Measurements from ENCODE around the gene TMEM187.
"Not testable (repeated sequence)": the region's sequence is repeated elsewhere in the genome, so short reads cannot be mapped to it uniquely, and the experiment has no call there.

The TMEM187 gene

DNA sequence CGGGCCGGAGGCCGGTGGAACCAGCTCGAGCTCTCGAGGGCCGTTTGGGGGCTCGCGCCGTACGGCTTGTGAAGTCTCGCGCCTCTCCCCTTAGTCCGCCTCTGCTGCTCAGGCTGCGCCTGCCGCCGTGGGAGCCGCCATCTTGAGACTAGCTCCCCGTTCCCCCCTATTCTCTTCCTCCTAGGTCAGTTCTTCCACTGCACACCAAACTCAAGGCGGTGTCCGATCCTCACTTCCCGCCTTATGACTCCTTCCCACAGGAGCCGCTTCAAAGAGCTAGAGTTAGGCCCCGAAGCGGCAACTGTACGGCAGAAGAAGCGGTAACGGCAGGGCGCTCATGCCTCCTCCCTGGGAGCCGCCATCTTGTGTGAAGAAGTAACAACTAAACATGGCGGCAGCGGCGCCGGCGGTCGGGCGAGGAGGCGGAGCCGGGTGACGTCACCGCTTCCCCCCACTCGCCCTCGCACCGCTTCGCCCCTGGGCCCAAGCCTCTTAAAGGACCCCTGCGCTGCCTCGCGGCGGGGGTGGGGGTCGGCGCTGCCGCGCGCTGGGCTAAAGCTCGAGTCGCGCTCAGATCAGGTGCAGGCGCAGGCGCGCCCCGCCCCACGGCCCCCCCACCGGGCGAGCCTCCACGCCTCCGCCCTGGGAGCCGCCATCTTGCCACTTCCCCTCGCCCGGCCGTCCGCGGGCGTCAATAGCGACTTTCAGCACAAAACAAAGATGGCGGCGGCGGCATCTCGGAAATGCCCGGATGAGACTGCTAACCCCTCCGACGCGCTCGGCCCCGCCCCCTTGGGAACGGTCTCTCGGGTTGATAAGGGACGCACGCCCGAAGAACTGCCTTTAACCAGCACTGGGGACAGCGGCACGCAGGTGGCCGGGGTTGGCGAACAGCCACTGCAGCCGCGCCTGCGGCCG is 845 bp upstream of the TMEM187 start, which contains the start of gene HCFC1:
TSS of gene HCFC1 (minus strand) at position 369 of the 918 bp plus-strand sequence. CDS start 978 bp downstream, outside the sequence.
- peak; percentile 58 for DNase-seq (ENCODE audit: low read depth)

DNA sequence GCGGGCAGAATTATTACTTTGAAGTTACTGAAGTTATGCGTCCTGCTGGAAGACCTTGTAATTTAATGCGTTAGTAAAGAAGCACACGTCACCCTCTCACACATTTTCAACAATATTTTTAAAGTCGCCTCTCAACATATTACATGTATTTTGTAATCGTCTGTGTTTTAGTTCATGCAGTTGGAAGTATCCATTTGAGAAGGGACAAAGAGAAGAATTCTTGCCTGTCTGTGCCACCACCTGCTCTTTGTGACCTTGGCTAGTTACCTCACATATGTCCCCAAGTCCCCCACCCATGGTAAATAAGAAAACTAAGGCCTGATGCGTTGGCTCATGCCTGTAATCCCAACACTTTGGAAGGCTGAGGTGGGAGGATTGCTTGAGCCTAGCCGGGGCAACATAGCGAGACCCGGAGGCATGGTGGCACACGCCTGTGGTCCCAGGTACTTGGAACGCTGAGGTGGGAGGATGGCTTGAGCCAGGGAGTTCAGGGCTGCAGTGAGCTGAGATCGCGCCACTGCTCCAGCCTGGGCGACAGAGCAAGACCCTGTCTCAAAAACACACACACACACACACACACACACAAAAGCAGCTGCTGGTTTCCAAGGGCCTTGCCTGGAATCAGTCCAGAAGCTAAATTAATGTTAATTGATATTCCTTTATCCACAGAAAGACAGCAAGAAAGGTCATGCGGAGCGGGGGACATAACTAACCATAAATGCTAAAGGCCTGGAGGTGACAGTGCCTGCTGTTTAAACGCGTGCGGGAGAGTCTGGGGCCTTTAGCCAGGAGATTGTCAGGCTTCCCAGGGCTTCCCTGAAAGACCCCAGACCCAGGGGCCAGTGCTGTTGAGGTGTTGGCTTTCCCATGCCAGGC is 811 bp downstream of the TMEM187 start:
- DNase-seq (ENCODE audit: low read depth) = peak; percentile 8

DNA sequence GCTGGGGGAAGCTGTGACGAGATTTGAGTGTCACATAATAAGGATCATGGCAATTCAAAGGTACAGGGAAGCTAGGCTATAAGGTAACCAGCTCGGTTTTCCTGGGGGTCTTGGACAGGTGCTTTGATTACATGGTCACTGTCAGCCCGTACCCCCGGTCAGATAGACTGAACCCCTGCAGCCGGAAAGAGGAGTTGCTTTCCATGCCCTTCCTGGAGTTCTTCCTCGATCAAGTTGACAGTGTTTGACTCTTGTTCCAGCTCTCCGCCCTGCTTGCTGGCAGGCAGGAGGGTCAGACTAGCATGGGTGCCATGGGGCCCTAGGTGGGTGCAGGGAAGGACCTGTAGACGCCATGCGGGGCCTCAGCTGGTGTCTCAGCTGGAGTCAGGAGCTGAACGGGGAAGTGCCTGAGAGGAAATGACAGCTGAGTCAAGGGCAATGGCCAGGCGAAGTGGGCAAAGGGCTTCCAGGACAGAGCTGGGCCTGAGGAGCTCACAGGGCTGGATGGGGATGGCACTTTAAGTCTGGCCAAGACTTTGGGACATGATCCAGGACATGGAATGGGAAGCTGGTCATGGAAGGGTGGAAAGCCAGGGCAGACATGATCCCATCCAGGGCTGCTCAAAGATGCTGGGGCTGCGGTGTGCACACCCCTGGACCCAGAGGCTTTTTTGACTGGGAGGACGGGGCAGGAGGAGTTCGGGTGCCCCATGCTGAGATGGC is 1.6 kb downstream of the TMEM187 start:
- DNase-seq (ENCODE audit: low read depth) = no peak

DNA sequence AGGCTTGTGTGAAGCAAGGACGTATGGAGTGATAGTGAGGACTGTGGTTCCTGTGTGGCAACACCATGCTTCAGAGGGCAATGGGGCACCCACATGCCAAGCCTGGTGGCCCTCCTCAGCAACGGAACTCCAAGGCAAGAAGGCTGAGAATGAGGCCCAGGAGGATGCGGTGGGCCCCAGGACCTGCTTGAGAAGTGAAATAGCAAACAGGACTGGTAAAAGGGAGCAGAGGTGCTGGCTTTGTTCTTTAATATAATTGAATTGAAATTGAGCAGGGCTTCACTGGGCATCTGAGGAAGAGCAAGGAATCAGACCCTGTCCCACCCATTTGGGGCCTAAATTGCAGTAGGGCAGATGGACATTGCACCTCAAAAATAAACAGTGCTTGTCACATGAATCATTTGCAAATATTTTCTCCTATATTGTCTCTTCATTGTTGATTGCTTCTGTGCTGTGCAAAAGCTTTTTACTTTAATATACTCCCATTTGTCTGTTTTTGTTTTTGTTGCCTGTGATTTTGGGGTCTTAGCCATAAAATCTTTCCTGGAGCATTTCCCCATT is 2.3 kb downstream of the TMEM187 start:
- DNase-seq (ENCODE audit: low read depth) = no peak

DNA sequence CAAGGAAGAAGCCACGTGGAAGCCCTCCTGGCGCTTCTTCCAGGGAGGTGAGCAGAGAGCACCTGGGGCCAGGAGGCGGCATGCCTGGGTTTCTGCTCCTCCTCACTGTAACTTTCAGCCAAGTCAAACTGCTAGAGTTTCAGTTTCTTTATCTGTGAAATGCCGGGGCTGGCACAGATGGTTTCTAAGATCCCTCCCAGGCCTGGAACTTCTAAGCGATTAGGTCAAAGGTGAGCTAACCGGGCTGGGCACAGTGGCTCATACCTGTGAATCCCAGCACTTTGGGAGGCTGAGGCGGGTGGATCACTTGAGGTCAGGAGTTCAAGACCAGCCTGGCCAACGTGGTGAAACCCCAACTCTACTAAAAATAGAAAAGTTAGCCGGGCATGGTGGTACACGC is 7.8 kb downstream of the TMEM187 start:
- DNase-seq (ENCODE audit: low read depth) = not testable (repeated sequence)

DNA sequence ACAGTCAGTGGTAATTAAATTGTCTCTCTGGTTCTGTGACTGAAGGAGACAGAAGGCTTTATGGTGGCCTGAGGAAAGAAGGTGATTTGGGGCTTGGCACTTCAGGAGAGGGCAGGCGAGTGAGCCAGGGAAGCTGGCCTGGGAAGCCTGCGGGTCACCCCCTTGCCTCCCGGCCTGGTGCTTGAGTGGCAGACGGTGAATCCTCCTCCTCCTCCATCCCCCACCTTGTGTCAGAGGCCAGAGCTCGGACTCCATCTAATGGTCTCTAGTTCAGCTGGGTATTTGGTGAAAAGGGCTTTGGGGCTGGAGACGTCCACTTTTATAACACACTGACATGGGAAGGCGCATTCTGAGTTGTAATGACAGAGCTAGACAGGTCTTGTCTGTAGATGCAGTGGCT is 8.7 kb downstream of the TMEM187 start:
- DNase-seq (ENCODE audit: low read depth) = no peak

DNA sequence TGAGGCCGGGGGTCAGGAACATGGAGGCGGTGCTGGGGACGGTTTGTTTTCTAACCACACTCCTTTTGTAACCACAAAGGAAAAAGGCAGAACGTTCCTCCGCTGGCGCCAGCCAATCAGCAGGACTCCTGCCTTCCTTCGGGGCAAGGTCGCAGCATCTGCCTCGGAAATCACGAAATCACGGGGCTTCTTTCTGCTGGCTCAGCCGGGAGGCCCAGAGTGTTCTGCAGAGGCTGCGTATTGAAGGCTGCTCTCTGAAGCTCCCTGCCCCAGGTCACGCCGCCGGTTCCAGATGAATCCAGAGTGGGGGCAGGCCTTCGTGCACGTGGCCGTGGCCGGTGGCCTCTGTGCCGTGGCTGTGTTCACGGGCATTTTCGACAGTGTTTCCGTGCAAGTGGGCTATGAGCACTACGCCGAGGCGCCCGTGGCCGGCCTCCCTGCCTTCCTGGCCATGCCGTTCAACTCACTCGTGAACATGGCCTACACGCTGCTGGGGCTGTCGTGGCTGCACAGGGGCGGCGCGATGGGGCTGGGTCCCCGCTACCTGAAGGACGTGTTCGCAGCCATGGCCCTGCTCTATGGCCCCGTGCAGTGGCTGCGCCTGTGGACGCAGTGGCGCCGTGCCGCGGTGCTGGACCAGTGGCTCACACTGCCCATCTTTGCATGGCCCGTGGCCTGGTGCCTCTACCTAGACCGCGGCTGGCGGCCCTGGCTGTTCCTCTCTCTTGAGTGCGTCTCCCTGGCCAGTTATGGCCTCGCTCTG is 9.4 kb downstream of the TMEM187 start:
- no peak for DNase-seq (ENCODE audit: low read depth)

DNA sequence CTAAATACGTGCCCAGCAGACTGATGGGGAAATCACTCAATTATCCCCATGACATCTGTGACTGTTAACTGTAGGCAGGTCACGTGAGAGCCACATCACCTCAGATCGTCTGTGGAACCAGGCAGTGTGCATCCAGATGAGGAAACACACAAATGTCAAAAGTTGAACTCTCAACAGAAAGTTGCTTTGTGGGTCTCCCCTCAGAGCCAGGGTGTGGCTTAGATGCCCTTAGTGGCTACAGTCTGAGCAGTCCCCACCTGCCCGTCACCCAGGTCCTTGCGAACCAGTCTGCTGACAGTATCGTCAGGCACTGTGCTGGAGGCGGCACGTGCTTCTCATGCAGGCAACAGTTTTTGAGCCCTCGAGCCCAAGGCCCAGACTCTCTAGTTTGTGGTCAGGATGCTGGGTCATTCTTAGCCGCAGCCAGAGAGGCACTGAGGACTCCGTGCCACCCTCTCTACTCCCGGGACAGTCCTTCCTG is 10.8 kb downstream of the TMEM187 start:
- DNase-seq (ENCODE audit: low read depth) = no peak

DNA sequence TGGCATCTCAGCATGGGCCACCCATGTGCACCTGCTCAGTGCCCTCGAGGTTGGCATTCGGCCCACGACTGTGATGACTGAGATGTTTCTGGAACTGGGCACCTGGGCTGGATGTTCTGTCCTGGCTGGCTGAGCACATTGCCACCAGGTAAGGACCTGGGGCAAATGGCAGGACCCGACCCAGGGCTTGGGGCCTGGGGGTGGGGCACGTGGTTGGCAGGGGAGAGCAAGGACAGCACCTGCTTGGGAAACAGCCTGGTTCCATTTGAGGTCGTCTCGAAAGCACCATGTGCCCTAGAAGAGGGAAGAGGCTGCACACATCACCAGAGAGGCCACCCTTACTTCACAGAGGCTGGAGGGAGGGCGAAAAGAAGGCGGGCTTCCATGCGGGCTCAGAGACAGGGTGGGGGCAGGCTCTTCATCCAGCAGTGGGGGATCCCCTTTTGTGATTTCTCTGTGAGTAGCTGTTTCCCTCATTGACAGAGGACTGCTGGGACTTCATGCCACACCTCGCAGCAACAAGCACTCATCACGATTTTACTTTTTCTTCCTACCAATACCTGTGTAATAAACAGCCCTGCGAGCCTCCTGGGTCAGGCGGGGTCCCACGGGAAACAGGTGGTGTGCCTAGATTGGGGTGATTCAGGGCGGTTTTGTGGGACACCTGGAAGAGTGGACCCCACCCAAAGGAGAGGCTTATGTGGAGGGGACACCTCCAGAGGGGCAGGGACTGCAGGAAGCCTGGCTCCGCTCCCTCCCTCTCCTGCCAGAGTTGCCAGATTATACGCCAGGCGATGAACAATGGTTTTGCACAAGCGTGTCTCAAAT is 12.0 kb downstream of the TMEM187 start:
- no peak for DNase-seq (ENCODE audit: low read depth)

DNA sequence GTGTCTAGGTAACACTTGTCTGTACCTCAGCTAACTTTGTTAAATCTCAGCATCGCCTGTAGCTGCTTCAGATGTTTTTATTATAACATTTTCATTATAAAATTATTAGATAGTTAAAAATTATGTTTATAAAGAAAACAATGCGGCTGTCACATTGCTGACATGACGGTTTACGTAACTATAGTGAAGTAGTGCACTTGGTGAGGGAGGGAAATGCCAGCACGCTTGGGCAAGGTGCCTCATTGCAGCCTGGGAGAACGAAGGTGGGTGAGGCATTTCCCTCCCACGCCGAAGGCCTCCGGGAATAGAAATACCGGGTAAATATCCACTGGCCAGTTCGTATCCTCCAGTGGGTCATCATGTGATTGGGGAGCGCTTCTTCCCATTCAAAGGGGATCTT is 15.9 kb downstream of the TMEM187 start:
- no peak for DNase-seq (ENCODE audit: low read depth)

DNA sequence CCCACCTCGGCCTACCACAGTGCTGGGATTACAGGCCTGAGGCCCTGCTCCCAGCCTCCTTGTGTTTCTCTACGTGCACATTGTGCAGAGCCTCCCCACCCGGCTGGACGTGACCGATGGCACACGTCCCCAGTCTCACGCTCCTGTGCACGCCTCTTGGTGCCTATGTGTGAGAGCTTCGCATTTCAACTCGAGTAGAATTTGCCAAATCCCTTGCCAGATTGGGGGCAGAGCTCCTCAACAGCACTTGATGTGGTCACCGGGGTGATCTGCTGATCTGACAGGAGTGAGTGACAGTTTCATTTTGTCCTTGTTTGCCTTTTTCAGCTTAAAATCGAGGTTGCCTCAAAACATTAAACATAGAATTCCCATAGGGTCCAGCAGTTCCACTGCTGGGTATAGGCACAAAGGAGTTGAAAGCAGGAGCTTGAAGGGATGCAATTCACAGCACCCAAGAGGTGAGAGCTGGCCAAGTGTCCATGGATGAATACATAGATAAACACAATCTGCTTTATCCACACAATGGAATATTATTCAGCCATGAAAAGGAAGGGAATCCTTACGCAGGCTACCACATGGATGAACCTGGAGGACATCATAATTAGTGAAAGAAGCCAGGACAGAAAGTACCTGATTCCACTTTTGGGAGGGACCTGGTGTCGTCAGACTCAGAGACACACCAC is 17.6 kb downstream of the TMEM187 start:
- no peak for DNase-seq (ENCODE audit: low read depth)

DNA sequence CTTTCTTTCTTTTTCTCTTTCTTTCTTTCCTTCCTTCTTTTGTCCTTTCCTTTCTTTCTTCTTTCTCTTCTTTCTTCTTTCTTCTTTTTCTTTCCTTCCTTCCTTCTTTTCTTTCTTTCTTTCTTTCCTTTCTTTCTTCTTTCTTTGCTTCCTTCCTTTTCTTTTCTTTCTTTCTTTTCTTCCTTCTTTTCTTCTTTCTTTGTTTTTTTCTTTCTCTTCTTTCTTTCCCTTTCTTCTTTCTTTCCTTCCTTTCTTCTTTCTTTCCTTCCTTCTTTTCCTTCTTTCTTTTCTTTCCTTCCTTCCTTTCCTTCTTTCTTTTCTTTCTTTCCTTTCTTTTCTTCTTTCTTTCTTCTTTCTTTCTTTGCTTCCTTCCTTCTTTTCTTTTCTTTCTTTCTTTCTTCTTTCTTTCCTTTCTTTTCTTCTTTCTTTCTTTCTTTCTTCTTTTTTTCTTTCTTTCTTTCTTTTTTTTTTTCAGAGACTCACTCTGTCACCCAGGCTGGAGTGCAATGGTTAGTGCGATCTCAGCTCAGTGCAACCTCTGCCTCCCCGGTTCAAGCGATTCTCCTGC is 18.5 kb downstream of the TMEM187 start:
- DNase-seq (ENCODE audit: low read depth) = no peak

DNA sequence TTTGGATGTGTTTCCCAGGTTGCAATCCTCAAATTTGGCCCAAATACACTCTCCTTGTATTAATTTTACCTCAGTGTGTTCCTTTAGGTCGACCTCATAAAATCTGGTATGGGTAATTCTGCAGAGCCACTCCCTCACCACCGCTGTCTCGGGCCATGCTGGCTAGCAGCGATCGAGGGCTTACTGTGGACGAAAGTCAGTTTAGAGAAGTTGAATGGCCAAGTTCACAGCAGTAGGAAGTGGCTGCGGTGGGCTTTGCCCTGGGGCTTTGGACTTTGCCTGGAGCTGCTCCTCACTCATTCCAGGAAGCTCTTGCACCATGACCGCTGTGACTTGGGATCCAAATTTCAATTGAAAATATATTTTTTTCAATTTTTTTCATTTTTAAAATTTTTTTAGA is 19.6 kb downstream of the TMEM187 start:
- no peak for DNase-seq (ENCODE audit: low read depth)

DNA sequence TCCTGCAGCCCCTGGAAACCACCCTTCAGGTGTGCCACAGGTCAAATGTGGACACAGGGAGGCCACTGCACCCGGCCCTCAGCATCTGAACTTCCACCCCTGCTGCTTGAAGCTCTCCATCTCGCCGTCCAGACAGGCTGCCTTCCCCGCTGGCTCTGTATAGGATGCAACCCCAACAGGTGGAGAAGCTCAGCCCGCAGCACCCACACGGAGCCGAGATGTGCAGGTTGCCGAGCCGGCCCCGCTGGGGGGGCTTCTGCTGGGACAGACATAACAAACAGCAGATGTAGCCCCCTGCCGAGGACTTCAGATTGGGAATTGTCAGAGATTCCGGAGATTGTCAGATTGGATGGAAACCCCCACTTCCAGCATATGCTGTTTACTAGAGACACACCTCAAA is 20.5 kb downstream of the TMEM187 start:
- DNase-seq (ENCODE audit: low read depth) = no peak

DNA sequence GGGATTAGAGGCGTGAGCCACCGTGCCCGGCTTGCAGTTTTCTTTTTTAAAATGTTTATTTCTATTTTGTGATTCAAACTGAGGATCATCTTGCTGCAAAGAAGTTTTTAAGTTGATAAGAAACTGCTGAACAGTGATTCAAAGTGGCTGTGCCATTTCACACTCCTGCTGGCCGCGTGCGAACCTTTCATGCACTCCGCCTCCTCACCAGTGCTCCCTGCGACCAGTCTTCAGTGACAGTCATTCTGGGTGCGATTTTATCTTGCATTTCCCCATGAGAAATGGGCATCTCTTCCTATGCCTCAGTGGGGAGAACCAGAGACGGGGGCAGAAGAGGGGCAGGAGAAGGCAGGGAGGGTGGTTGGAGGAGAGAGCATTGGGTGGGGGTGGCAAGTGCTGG is 21.4 kb downstream of the TMEM187 start:
- no peak for DNase-seq (ENCODE audit: low read depth)

DNA sequence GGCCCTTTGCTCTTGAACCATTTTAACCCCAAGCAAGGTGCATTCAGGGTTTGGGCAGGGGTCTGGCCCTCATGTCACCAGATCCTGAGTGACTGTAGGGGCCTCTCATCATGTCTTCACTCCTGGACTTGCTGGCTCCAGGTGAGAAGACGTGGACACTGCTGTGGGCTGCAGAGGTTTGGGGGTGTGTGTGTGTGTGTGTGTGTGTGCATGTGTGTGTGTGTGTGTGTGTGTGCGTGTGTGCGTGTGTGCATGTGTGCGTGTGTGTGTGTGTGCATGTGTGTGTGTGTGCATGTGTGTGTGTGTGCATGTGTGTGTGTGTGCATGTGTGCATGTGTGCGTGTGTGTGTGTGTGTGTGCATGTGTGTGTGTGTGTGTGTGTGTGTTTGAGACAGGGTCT is 21.8 kb downstream of the TMEM187 start:
- DNase-seq (ENCODE audit: low read depth) = not testable (repeated sequence)

DNA sequence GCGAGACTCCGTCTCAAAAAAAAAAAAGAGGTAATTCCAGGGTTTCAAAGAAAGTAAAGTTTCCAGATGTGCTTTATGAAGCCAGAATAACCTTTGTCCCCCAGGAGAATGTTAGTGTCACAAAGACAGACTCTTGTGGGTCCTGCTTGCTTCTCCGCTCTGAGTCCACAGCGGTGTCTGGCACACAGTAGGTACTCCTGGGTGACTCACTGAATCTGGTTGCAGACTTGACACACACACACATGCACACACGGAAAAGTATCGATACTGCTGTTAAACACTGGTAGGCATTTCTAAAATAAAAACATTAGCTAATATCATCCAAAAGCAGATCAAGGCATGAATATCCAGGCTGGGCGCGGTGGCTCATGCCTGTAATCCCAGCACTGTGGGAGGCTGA is 22.9 kb downstream of the TMEM187 start:
- no peak for DNase-seq (ENCODE audit: low read depth)

DNA sequence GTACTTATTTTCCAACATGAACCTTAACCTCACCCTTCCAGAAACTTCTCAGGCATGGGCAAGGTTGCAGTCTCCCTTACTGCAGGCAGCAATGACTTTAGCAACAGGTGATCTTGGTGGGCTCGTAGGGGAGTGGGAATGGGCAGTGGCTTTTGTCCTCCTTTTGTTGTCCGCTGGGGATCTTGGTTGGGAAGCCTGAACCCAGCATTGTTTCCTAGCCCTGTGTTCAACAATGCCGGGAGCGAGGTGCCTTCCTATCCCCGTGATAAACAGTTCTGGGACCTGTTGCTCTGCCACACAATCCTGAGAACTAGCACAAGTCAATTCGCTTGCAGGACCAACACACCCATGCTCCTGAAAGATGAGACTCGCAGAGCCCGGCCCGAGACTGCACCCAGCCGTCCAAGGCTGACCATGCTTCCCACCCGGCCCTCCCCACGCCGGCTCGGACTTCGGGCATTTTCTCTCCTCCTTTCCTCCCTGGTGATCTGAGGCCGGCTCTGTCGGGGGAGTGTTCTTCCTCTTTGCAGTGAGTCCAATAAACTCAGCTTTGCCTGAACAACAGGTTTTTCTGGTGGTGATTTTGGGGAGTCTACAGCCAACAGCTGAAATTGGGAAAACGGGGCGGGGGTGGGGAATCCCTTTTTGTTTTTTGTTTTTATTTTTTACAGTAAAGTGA is 26.9 kb downstream of the TMEM187 start:
- no peak for DNase-seq (ENCODE audit: low read depth)

DNA sequence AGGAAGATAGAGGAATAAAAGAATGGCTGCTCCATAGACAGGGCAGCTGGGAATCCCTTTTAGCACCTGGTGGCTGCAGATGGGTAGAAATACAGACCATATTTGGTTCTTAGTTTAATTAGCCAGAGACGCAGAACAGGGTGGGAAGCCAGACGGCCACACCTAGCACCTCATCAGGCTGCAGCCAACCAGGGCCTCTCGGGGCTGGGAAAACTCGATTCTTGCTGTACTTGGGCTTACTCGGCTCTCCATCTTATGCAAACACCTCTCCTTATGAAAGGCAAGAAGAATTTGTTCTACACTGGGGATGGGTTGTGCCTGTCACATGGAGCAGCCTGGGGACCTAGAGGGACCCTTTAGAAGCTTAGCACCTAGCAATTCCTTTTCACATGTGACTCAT is 27.5 kb downstream of the TMEM187 start:
- no peak for DNase-seq (ENCODE audit: low read depth)

All from HS-27A (cell line).